PC-3 (cell line): ENCODE measurements around the gene CEBPB.

Experiments used
- EZH2 ChIP-seq: fragments of 300-600 bp; sonication (generic); IDR thresholded peaks from one replicate; pipeline ENCODE4 v1.6.1; 2017; ENCODE audit warnings: antibody characterized with exemption, mild to moderate bottlenecking, low read length; ENCODE audit not compliant: unreplicated experiment
- EZH2phosphoT487 ChIP-seq: fragments of 300-600 bp; sonication (generic); IDR thresholded peaks from 2 replicates; pipeline ENCODE4 v1.6.1; 2018; ENCODE audit warnings: mild to moderate bottlenecking, antibody characterized with exemption, low read length, borderline replicate concordance
- TF ChIP-seq, protein P1 (sequence below): fragments of 300-600 bp; sonication (generic); conservative IDR thresholded peaks from 2 replicates; pipeline ENCODE4 v1.5.1; 2017; ENCODE audit warnings: antibody characterized with exemption, low read depth, mild to moderate bottlenecking, low read length

DNA sequence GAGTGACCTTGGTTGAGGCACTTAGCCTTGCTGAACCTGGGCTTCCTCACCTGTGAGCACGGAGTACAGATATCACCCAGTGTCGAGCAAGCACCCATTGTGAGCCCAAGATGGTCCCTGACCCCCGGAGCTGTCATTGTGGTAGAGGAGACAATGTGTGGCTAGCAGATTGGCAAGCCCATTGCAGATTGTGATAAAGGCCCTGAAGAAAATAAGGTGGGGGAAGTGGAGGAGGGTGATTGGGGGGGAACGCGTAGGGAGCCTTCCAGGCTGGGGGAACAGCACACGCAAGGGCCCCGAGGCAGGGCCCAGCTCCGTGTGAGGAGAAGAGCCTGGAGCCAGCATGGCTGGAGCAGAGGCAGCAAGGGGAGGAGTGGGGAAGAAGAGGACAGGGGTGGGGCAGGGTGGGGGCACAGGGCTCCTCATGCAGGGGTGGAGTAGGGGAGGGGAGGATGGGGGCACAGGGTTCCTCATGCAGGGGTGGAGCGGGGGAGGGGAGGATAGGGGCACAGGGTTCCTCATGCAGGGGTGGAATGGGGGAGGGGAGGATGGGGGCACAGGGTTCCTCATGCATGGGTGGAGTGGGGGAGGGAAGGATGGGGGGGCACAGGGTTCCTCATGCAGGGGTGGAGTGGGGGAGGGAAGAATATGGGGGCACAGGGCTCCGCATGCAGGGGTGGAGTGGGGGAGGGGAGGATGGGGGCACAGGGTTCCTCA lies 7.0 kb downstream of the CEBPB start:
- TF ChIP-seq, protein P1, sequence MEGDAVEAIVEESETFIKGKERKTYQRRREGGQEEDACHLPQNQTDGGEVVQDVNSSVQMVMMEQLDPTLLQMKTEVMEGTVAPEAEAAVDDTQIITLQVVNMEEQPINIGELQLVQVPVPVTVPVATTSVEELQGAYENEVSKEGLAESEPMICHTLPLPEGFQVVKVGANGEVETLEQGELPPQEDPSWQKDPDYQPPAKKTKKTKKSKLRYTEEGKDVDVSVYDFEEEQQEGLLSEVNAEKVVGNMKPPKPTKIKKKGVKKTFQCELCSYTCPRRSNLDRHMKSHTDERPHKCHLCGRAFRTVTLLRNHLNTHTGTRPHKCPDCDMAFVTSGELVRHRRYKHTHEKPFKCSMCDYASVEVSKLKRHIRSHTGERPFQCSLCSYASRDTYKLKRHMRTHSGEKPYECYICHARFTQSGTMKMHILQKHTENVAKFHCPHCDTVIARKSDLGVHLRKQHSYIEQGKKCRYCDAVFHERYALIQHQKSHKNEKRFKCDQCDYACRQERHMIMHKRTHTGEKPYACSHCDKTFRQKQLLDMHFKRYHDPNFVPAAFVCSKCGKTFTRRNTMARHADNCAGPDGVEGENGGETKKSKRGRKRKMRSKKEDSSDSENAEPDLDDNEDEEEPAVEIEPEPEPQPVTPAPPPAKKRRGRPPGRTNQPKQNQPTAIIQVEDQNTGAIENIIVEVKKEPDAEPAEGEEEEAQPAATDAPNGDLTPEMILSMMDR: no peak
- TF ChIP-seq EZH2: no peak
- no peak for TF ChIP-seq EZH2phosphoT487
